ENCODE measurements around the gene MBNL1.

DNA sequence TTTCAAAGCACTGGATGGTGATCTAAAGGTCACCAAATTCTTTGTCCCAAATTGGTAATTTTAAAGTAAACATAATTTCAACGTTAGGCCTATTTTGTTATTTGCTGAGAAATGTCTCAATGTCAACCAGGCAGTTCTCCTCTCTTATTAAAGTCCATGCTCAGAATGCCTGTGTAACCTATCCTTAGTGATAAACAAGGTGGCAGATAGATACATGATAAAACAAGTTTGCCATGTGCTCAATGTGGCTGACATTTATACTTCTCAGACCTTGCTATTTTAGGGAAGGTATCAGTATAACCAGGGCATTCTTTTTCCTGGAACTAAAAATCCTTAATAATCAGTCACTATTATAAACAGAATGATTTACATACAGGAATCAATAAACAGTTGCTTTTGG, 8.5 kb downstream of the MBNL1 start:
- no peak for TF ChIP-seq POLR2A (IDR thresholded peaks at IDR 0.05; ENCODE audit: low read length)
- TF ChIP-seq GATA1 (IDR thresholded peaks at IDR 0.05; ENCODE audit: low read depth, low read length) = no peak

Data from erythroblast (primary cell).